ENCODE measurements around the gene GLE1. TPM values are rescaled to one million over a fixed set of nuclear protein-coding genes. Genes with fewer than 3 reads are reported as not detected.

GLE1 gene
- total and polyA plus RNA-seq, 2 donors (not counting 1 experiment from before 2014, with no cell fraction given) = 14.7 to 23.6 TPM

DNA sequence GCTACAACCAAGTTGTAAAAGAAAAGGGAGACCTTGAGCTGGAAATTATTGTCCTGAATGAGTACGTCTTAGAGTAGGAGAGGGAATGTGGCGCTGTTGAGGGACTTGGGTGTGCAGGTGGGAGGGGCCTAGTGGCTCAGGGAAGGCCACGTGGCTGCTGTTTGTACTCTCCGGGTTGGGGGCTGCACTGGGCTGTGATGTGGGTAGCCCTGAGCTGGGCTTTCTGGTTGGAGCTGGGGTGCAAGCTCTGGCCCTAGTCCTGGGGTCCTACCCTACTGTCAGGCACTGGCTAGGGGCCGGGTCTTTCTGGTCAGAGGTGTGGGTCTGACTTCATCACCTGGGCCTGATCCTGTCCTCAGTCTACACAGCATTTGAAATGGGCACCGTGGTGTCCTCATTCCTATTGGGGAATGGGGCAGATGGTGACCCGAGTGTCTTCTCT is 19.1 kb upstream of the GLE1 start:
- no peak for DNase-seq (ENCODE audit: low read depth in 2 of 2)
- Histone ChIP-seq H3K27ac (ENCODE audit: insufficient read depth, low read length) (no peak overlapping the region), H3K4me1 (ENCODE audit: control insufficient read depth, extremely low read depth, insufficient read depth, low read length) (no peaks in the 10 kb centered on the region), H3K4me3 (replicated peaks in 1 of 4; ENCODE audit: control extremely low read depth in 1 of 4, insufficient read depth in 1 of 4, low read depth in 3 of 4, low read length in 4 of 4) (no peak overlapping the region), H3K9ac (ENCODE audit: insufficient read depth, low read length) (no peak overlapping the region), H3K27me3 (ENCODE audit: control insufficient read depth, insufficient read depth, low read length) (no peaks in the 10 kb centered on the region), H2AFZ (ENCODE audit: low read length) (no peak overlapping the region), H3K9me3 (ENCODE audit: control insufficient read depth, insufficient read depth, low read depth, low read length) (no peaks in the 10 kb centered on the region), H3K36me3 (ENCODE audit: control insufficient read depth, insufficient read depth, low read length) (peaks cover 4% of the 10 kb centered on the region), H4K20me1 (ENCODE audit: control insufficient read depth, extremely low read depth, insufficient read depth, low read length) (no peaks in the 10 kb centered on the region), H3K79me2 (ENCODE audit: control insufficient read depth, insufficient read depth, low read length) (no peaks in the 10 kb centered on the region), H3K4me2 (ENCODE audit: extremely low read depth, insufficient read depth, low read length) (no peak overlapping the region)
- TF ChIP-seq, protein P1, sequence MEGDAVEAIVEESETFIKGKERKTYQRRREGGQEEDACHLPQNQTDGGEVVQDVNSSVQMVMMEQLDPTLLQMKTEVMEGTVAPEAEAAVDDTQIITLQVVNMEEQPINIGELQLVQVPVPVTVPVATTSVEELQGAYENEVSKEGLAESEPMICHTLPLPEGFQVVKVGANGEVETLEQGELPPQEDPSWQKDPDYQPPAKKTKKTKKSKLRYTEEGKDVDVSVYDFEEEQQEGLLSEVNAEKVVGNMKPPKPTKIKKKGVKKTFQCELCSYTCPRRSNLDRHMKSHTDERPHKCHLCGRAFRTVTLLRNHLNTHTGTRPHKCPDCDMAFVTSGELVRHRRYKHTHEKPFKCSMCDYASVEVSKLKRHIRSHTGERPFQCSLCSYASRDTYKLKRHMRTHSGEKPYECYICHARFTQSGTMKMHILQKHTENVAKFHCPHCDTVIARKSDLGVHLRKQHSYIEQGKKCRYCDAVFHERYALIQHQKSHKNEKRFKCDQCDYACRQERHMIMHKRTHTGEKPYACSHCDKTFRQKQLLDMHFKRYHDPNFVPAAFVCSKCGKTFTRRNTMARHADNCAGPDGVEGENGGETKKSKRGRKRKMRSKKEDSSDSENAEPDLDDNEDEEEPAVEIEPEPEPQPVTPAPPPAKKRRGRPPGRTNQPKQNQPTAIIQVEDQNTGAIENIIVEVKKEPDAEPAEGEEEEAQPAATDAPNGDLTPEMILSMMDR (conservative IDR thresholded peaks at IDR 0.05 in 1 of 2, IDR thresholded peaks at IDR 0.05 in 1 of 2; ENCODE audit: low read depth in 1 of 2, low read length in 2 of 2) = no peak
- no peak for TF ChIP-seq EZH2 (IDR thresholded peaks at IDR 0.05; ENCODE audit: low read length, missing control alignments)

DNA sequence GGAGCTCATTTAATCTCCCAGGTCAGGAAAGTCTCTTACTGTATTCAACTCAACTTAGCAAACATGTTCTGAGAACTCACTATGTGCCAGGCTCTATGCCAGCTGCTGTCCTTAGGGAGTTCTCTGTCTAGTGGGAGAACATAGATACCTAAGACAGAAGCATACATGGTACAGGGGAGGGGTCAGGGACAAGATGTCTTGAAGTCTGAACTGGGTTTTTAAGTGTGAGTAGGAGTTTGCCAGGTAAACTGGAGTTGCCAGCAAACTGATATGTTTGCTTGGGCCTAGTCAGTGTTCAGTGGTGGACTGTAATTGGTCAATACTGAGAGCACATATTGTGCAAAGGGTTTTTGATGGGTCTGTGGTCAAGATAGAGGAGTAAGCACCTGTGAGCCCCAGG is 18.3 kb upstream of the GLE1 start:
- peaks cover 4% of the 10 kb centered on the region for H3K36me3 ChIP-seq (ENCODE audit: control insufficient read depth, insufficient read depth, low read length)
- H3K4me2 ChIP-seq (ENCODE audit: extremely low read depth, insufficient read depth, low read length) = no peak overlapping the region
- TF ChIP-seq EZH2 (IDR thresholded peaks at IDR 0.05; ENCODE audit: low read length, missing control alignments) = no peak
- H2AFZ ChIP-seq (ENCODE audit: low read length) = no peak overlapping the region
- no peak overlapping the region for H3K9ac ChIP-seq (ENCODE audit: insufficient read depth, low read length)
- no peaks in the 10 kb centered on the region for H4K20me1 ChIP-seq (ENCODE audit: control insufficient read depth, extremely low read depth, insufficient read depth, low read length)
- H3K27ac ChIP-seq (ENCODE audit: insufficient read depth, low read length) = no peak overlapping the region
- no peak overlapping the region for H3K4me3 ChIP-seq (replicated peaks in 1 of 4; ENCODE audit: control extremely low read depth in 1 of 4, insufficient read depth in 1 of 4, low read depth in 3 of 4, low read length in 4 of 4)
- no peaks in the 10 kb centered on the region for H3K4me1 ChIP-seq (ENCODE audit: control insufficient read depth, extremely low read depth, insufficient read depth, low read length)
- H3K79me2 ChIP-seq (ENCODE audit: control insufficient read depth, insufficient read depth, low read length) = no peaks in the 10 kb centered on the region
- no peaks in the 10 kb centered on the region for H3K27me3 ChIP-seq (ENCODE audit: control insufficient read depth, insufficient read depth, low read length)
- no peak for DNase-seq (ENCODE audit: low read depth in 2 of 2)
- no peaks in the 10 kb centered on the region for H3K9me3 ChIP-seq (ENCODE audit: control insufficient read depth, insufficient read depth, low read depth, low read length)

DNA sequence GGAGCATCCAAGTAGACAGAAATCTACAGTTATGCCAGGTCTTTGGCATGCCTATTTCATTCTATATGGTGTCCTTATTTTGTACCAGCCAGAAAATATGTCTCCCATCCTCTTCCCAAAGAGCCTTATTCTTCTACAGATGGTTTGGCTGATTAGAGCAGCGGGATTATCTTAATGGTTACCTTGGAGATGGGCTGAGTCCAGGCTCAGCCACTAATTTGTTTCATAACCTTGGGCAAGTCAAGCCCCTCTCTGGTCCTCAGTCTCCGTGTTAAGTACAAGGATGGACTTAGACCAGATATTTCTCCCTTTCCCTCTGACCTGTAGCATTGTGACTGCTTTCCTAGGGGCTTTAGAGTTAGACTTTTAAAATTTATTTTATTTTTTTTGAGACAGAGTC is 11.1 kb upstream of the GLE1 start:
- peaks cover 15% of the 10 kb centered on the region for H3K36me3 ChIP-seq (ENCODE audit: control insufficient read depth, insufficient read depth, low read length)

More for the DNA sequence above, 11.1 kb upstream of the GLE1 start:
- H3K9me3 ChIP-seq (ENCODE audit: control insufficient read depth, insufficient read depth, low read depth, low read length) = no peaks in the 10 kb centered on the region
- no peak overlapping the region for H2AFZ ChIP-seq (ENCODE audit: low read length)
- H3K27ac ChIP-seq (ENCODE audit: insufficient read depth, low read length) = no peak overlapping the region
- H3K4me3 ChIP-seq (replicated peaks in 1 of 4; ENCODE audit: control extremely low read depth in 1 of 4, insufficient read depth in 1 of 4, low read depth in 3 of 4, low read length in 4 of 4) = no peak overlapping the region
- H3K79me2 ChIP-seq (ENCODE audit: control insufficient read depth, insufficient read depth, low read length) = no peaks in the 10 kb centered on the region
- H4K20me1 ChIP-seq (ENCODE audit: control insufficient read depth, extremely low read depth, insufficient read depth, low read length) = no peaks in the 10 kb centered on the region
- no peak overlapping the region for H3K4me2 ChIP-seq (ENCODE audit: extremely low read depth, insufficient read depth, low read length)
- no peaks in the 10 kb centered on the region for H3K4me1 ChIP-seq (ENCODE audit: control insufficient read depth, extremely low read depth, insufficient read depth, low read length)
- no peak overlapping the region for H3K9ac ChIP-seq (ENCODE audit: insufficient read depth, low read length)
- DNase-seq (ENCODE audit: low read depth in 2 of 2) = no peak
- no peak for TF ChIP-seq EZH2 (IDR thresholded peaks at IDR 0.05; ENCODE audit: low read length, missing control alignments)
- TF ChIP-seq, protein P1 (conservative IDR thresholded peaks at IDR 0.05 in 1 of 2, IDR thresholded peaks at IDR 0.05 in 1 of 2; ENCODE audit: low read depth in 1 of 2, low read length in 2 of 2) = no peak
- H3K27me3 ChIP-seq (ENCODE audit: control insufficient read depth, insufficient read depth, low read length) = no peaks in the 10 kb centered on the region
